Measurements from ENCODE around the gene OR2T33.
"Not testable (repeated sequence)": the region's sequence is repeated elsewhere in the genome, so short reads cannot be mapped to it uniquely, and the experiment has no call there.

OR2T33 gene, protein sequence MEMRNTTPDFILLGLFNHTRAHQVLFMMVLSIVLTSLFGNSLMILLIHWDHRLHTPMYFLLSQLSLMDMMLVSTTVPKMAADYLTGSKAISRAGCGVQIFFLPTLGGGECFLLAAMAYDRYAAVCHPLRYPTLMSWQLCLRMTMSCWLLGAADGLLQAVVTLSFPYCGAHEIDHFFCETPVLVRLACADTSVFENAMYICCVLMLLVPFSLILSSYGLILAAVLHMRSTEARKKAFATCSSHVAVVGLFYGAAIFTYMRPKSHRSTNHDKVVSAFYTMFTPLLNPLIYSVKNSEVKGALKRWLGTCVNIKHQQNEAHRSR

DNA sequence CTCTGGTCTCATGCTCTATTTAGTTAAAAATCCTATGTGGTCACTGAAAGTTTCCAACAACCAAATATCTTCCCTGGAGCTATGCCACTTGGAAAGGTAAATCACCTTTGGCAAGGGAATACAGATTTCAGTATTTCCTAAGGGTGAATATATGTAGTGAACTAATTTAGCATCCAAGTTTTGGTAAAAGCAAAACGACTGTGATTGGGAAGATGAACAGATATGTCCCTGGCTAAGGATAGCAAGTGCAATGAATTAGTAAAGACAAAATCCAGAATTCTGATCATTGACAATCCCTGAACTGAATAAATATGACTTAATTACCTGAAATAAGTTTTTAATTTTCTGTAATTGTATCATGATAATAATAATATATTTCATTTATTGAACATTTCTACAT lies at the start of gene OR2T33:
Gene OR2T33, minus strand, starts transcription at position 101 of the 400 bp plus-strand sequence. CDS start 4,162 bp downstream, outside the sequence.
- Histone ChIP-seq H3K4me3 (no peak within 1 kb of the TSS), H3K27ac (no peak within 1 kb of the TSS)
- DNase-seq (ENCODE audit: low spot score) = no peak
- TF ChIP-seq, protein P1, sequence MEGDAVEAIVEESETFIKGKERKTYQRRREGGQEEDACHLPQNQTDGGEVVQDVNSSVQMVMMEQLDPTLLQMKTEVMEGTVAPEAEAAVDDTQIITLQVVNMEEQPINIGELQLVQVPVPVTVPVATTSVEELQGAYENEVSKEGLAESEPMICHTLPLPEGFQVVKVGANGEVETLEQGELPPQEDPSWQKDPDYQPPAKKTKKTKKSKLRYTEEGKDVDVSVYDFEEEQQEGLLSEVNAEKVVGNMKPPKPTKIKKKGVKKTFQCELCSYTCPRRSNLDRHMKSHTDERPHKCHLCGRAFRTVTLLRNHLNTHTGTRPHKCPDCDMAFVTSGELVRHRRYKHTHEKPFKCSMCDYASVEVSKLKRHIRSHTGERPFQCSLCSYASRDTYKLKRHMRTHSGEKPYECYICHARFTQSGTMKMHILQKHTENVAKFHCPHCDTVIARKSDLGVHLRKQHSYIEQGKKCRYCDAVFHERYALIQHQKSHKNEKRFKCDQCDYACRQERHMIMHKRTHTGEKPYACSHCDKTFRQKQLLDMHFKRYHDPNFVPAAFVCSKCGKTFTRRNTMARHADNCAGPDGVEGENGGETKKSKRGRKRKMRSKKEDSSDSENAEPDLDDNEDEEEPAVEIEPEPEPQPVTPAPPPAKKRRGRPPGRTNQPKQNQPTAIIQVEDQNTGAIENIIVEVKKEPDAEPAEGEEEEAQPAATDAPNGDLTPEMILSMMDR (IDR thresholded peaks at IDR 0.05) = no peak

DNA sequence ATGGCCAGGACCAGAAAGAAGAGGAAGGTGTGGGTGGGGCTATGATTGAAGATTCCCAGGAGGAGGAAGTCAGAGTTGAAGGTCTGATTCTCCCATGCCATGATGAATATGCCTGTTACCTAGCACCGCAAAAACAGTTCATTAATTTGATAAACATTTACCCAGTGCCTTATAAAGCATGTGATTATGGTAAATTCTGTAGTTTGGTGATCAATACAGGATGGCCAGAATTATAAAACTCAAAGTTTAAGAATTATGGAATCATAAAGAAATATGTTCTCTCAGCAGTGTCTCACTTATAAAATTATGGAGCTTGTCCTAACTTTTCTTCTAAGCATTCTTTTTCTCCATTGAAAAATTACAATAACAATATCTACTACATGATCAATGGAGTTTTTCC lies 46.7 kb upstream of the OR2T33 start, which contains the start of gene OR2M7:
Gene OR2M7, minus strand, starts transcription at position 101 of the 400 bp plus-strand sequence. Its CDS starts 0 bp downstream, at position 101.
- no peak for DNase-seq (ENCODE audit: low spot score)
- Histone ChIP-seq H3K4me3 (no peak within 1 kb of the TSS), H3K27ac (no peak within 1 kb of the TSS)
- TF ChIP-seq, protein P1 (IDR thresholded peaks at IDR 0.05) = no peak

DNA sequence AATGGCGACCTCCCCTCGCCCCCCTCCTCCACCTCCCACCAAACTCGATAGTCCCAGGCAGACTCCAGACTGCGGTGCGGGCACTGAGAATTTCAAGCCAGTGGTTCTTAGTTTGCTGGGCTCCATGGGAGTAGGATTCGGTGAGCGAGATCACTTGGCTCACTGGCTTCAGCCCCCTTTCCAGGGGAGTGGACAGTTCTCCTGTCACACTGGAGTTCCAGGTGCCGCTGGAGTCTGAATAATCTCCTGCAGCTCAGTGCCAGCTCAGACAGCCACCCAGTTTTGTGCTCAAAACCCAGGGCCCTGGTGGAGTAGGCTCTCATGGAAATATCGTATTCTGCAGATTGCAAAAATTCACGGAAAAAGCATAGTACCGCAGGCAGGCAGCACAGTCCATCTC lies 39.0 kb upstream of the OR2T33 start:
- no peak for DNase-seq (ENCODE audit: low spot score)
- H3K4me3 ChIP-seq = no peak overlapping the region
- TF ChIP-seq, protein P1 (IDR thresholded peaks at IDR 0.05) = no peak
- H3K27ac ChIP-seq = no peak overlapping the region

DNA sequence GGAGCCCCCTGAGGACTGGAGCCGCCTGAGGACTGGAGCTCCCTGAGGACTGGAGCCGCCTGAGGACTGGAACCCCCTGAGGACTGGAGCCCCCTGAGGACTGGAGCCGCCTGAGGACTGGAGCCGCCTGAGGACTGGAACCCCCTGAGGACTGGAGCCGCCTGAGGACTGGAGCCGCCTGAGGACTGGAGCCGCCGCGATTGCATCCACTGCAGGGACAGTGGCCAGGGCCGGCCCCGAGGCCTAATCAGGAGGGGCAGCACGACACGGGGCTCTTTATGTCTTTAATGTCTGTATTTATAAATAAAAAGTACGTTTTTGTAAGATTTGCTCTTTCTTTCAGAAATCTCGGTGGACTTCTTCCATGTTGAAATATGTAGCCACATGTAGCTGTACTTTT lies 29.0 kb upstream of the OR2T33 start:
- DNase-seq (ENCODE audit: low spot score); H3K27ac ChIP-seq; H3K4me3 ChIP-seq: not testable (repeated sequence)

DNA sequence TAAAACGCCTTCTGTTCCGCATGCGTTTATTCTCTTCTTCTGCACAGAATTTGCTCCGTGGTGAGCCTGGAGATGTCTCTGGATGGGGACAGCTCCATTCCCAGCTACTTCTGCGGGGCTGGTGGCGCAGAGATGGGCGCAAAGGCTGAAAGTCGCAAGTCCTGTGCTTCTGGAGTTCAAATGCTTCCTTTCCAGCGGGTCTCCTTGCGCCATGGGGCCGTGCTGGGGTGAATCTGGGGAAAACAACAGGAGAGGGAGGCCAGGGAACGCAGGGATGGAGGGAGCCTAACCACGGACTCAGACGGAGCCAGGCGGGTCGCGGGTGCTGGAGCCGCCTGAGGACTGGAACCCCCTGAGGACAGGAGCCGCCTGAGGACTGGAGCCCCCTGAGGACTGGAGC lies 28.3 kb upstream of the OR2T33 start:
- H3K4me3 ChIP-seq = no peak overlapping the region
- TF ChIP-seq, protein P1 (IDR thresholded peaks at IDR 0.05) = no peak
- DNase-seq (ENCODE audit: low spot score) = no peak
- no peak overlapping the region for H3K27ac ChIP-seq

DNA sequence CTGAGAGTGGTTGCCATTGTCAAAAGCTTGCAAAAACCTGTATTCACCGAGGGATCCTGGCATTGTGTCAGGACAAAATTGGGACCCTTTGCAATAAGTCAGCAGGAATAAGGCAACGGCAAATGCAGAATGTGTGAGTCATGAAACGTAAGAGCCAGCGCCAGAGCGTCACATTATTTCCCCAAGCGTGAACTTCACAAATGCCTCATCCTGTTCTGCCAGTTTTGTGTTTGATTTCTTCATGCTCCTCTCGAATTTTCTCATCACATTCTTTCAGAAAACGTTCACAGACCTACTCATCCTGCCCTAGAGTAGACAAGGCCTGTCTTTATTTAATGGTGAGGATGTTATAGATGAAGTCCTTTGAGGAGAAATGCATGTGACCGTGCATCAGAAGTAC lies 27.9 kb upstream of the OR2T33 start:
- not testable (repeated sequence) for H3K27ac ChIP-seq; H3K4me3 ChIP-seq; DNase-seq (ENCODE audit: low spot score)

DNA sequence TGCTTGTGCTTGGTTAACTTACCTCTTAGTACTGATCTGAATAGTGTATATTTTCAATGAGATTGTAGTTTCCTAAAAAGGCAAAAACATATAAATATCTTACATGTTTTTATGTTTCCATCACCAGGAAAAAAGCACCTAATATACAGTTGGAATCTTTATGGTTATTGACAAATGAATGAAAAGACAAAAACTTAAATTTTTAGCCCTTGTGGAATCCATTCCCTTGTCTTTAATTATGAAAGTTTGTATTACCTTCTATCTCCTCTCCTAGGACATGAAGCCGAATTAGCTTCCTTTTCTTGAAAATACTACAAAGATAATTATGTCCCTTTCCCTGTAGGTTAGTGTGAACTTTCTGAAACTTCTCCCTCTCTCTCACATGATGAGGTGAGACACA lies 25.5 kb upstream of the OR2T33 start, which contains the start of gene OR2T12:
Gene OR2T12, minus strand, starts transcription at position 101 of the 400 bp plus-strand sequence. CDS start 7,846 bp downstream, outside the sequence.
- H3K27ac ChIP-seq = no peak within 1 kb of the TSS
- H3K4me3 ChIP-seq = no peak within 1 kb of the TSS
- DNase-seq (ENCODE audit: low spot score) = no peak
- TF ChIP-seq, protein P1 (IDR thresholded peaks at IDR 0.05) = no peak

DNA sequence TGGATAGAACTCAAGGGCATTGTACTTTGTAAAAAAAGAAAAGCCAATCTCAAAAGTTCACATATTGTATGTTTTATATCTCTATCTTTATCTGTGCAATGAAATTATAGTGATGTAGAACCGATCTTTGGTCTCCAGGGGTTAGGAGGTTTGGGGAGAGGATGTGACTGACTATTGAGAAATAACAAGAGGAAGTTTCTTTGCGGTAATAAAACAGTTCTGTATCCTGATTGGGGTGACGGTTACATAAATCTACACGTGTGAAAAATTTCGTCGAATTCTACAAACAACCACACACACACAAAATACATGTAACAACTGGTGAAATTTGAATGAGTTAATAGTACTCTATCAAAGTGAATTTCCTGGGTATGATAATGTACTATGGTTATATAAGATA lies 10.6 kb upstream of the OR2T33 start:
- no peak overlapping the region for H3K4me3 ChIP-seq
- DNase-seq (ENCODE audit: low spot score) = no peak
- no peak overlapping the region for H3K27ac ChIP-seq
- TF ChIP-seq, protein P1 (IDR thresholded peaks at IDR 0.05) = no peak

DNA sequence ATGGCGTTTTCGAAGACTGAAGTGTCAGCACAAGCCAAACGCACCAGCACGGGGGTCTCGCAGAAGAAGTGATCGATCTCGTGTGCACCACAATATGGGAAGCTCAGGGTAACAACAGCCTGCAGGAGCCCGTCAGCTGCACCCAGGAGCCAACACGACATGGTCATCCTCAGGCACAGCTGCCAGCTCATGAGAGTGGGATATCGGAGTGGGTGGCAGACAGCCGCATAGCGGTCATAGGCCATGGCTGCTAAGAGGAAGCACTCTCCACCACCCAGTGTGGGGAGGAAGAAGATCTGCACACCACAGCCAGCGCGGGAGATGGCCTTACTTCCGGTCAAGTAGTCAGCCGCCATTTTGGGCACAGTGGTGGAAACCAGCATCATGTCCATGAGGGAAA lies 4.6 kb downstream of the OR2T33 start:
- H3K27ac ChIP-seq; DNase-seq (ENCODE audit: low spot score): not testable (repeated sequence)

More for the DNA sequence above, 4.6 kb downstream of the OR2T33 start:
- H3K4me3 ChIP-seq = not testable (repeated sequence)

Data from coronary artery (tissue), 2 donors.